ENCODE data around the gene ABCA9.

DNA sequence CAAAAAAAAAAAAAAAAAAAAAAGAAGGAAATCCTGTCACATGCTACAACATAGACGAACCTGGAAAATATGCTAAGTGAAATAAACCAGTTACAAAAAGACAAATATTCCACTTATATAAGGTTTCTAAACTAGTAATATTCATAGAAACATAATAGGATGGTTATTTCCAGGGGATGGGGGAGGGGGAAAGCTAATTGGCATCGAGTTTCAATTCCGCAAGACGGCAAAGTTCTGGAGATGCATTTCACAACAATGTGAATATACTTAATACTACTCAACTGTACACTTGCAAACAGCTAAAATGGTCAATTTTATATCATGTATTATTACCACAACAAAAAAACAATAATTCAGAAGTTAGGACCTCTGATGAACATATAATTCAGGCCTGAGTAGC is 37.9 kb upstream of the ABCA9 start:
- TF ChIP-seq CTCF (IDR thresholded peaks at IDR 0.05): no peak
- no peak for TF ChIP-seq FOXJ3 (CRISPR knock-in tag; IDR thresholded peaks at IDR 0.05; ENCODE audit: borderline replicate concordance)
- TF ChIP-seq, protein P1, sequence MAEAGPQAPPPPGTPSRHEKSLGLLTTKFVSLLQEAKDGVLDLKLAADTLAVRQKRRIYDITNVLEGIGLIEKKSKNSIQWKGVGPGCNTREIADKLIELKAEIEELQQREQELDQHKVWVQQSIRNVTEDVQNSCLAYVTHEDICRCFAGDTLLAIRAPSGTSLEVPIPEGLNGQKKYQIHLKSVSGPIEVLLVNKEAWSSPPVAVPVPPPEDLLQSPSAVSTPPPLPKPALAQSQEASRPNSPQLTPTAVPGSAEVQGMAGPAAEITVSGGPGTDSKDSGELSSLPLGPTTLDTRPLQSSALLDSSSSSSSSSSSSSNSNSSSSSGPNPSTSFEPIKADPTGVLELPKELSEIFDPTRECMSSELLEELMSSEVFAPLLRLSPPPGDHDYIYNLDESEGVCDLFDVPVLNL (CRISPR knock-in tag; IDR thresholded peaks at IDR 0.05; ENCODE audit: borderline replicate concordance, low read depth): no peak
- TF ChIP-seq ZNF121 (CRISPR knock-in tag; IDR thresholded peaks at IDR 0.05): no peak
- TF ChIP-seq, protein P2, sequence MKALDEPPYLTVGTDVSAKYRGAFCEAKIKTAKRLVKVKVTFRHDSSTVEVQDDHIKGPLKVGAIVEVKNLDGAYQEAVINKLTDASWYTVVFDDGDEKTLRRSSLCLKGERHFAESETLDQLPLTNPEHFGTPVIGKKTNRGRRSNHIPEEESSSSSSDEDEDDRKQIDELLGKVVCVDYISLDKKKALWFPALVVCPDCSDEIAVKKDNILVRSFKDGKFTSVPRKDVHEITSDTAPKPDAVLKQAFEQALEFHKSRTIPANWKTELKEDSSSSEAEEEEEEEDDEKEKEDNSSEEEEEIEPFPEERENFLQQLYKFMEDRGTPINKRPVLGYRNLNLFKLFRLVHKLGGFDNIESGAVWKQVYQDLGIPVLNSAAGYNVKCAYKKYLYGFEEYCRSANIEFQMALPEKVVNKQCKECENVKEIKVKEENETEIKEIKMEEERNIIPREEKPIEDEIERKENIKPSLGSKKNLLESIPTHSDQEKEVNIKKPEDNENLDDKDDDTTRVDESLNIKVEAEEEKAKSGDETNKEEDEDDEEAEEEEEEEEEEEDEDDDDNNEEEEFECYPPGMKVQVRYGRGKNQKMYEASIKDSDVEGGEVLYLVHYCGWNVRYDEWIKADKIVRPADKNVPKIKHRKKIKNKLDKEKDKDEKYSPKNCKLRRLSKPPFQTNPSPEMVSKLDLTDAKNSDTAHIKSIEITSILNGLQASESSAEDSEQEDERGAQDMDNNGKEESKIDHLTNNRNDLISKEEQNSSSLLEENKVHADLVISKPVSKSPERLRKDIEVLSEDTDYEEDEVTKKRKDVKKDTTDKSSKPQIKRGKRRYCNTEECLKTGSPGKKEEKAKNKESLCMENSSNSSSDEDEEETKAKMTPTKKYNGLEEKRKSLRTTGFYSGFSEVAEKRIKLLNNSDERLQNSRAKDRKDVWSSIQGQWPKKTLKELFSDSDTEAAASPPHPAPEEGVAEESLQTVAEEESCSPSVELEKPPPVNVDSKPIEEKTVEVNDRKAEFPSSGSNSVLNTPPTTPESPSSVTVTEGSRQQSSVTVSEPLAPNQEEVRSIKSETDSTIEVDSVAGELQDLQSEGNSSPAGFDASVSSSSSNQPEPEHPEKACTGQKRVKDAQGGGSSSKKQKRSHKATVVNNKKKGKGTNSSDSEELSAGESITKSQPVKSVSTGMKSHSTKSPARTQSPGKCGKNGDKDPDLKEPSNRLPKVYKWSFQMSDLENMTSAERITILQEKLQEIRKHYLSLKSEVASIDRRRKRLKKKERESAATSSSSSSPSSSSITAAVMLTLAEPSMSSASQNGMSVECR (CRISPR knock-in tag; IDR thresholded peaks at IDR 0.05; ENCODE audit: borderline replicate concordance): no peak
- TF ChIP-seq, protein P3, sequence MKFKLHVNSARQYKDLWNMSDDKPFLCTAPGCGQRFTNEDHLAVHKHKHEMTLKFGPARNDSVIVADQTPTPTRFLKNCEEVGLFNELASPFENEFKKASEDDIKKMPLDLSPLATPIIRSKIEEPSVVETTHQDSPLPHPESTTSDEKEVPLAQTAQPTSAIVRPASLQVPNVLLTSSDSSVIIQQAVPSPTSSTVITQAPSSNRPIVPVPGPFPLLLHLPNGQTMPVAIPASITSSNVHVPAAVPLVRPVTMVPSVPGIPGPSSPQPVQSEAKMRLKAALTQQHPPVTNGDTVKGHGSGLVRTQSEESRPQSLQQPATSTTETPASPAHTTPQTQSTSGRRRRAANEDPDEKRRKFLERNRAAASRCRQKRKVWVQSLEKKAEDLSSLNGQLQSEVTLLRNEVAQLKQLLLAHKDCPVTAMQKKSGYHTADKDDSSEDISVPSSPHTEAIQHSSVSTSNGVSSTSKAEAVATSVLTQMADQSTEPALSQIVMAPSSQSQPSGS (CRISPR knock-in tag; IDR thresholded peaks at IDR 0.05; ENCODE audit: borderline replicate concordance, low read depth): no peak
- TF ChIP-seq USF1 (CRISPR knock-in tag; IDR thresholded peaks at IDR 0.05): no peak
- no peak for TF ChIP-seq NR3C1 (CRISPR knock-in tag; conservative IDR thresholded peaks at IDR 0.05; ENCODE audit: low read depth)
- TF ChIP-seq, protein P4, sequence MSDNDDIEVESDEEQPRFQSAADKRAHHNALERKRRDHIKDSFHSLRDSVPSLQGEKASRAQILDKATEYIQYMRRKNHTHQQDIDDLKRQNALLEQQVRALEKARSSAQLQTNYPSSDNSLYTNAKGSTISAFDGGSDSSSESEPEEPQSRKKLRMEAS (CRISPR knock-in tag; IDR thresholded peaks at IDR 0.05): no peak
- no peak for TF ChIP-seq NR2C2 (CRISPR knock-in tag; IDR thresholded peaks at IDR 0.05)
- TF ChIP-seq FOXP4 (CRISPR knock-in tag; IDR thresholded peaks at IDR 0.05): no peak
- no peak for TF ChIP-seq SMAD3 (CRISPR knock-in tag; IDR thresholded peaks at IDR 0.05; ENCODE audit: borderline replicate concordance)
- TF ChIP-seq ATF1 (CRISPR knock-in tag; IDR thresholded peaks at IDR 0.05): no peak
- TF ChIP-seq, protein P5, sequence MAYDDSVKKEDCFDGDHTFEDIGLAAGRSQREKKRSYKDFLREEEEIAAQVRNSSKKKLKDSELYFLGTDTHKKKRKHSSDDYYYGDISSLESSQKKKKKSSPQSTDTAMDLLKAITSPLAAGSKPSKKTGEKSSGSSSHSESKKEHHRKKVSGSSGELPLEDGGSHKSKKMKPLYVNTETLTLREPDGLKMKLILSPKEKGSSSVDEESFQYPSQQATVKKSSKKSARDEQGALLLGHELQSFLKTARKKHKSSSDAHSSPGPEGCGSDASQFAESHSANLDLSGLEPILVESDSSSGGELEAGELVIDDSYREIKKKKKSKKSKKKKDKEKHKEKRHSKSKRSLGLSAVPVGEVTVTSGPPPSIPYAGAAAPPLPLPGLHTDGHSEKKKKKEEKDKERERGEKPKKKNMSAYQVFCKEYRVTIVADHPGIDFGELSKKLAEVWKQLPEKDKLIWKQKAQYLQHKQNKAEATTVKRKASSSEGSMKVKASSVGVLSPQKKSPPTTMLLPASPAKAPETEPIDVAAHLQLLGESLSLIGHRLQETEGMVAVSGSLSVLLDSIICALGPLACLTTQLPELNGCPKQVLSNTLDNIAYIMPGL (CRISPR knock-in tag; IDR thresholded peaks at IDR 0.05): no peak
